Measurements from ENCODE around the gene PRPF38A.

- TF ChIP-seq CTCF (IDR thresholded peaks at IDR 0.05; ENCODE audit: insufficient read depth, low read length) (no peak), GABPA (IDR thresholded peaks at IDR 0.05; ENCODE audit: low read depth) (no peak), REST (IDR thresholded peaks at IDR 0.05; ENCODE audit: insufficient replicate concordance, low read depth) (no peak), POLR2AphosphoS5 (IDR thresholded peaks at IDR 0.05; ENCODE audit: low read depth) (no peak), SPI1 (IDR thresholded peaks at IDR 0.05; ENCODE audit: borderline replicate concordance, low read depth) (no peak)
Observed at GRCh38 chr1:52435211-52435610, 30.8 kb downstream of the PRPF38A start.
